Activated naive CD8-positive, alpha-beta T cell treated with anti-CD3 and anti-CD28 coated beads, Interleukin-2, amount 50 U/mL, for 24 hours (primary cell): ENCODE results near the gene LIN37.
"Not testable (repeated sequence)": the region's sequence is repeated elsewhere in the genome, so short reads cannot be mapped to it uniquely, and the experiment has no call there.

Source experiments
- ATAC-seq: fragments of 150-1000 bp; cut with Tn5 transposase; one replicate; pipeline ENCODE4 v1.10.0; 2021
- DNase-seq: peaks from one replicate; pipeline ENCODE4 v3.0.0; 2021
- H3K27ac Mint-ChIP-seq: one replicate; pipeline ENCODE4 v1.8.0; 2021; ENCODE audit warnings: mild to moderate bottlenecking, mixed read lengths
- H3K27me3 Mint-ChIP-seq: one replicate; pipeline ENCODE4 v1.8.0; 2021; ENCODE audit warnings: mixed read lengths
- H3K36me3 Mint-ChIP-seq: one replicate; pipeline ENCODE4 v1.8.0; 2021; ENCODE audit warnings: low read depth, mixed read lengths
- H3K4me1 Mint-ChIP-seq: one replicate; pipeline ENCODE4 v1.8.0; 2021; ENCODE audit warnings: mixed read lengths
- H3K4me3 Mint-ChIP-seq: one replicate; pipeline ENCODE4 v1.8.0; 2021; ENCODE audit warnings: mild to moderate bottlenecking, moderate library complexity, mixed read lengths
- H3K9me3 Mint-ChIP-seq: one replicate; pipeline ENCODE4 v1.8.0; 2021; ENCODE audit warnings: mixed read lengths

Gene LIN37

DNA sequence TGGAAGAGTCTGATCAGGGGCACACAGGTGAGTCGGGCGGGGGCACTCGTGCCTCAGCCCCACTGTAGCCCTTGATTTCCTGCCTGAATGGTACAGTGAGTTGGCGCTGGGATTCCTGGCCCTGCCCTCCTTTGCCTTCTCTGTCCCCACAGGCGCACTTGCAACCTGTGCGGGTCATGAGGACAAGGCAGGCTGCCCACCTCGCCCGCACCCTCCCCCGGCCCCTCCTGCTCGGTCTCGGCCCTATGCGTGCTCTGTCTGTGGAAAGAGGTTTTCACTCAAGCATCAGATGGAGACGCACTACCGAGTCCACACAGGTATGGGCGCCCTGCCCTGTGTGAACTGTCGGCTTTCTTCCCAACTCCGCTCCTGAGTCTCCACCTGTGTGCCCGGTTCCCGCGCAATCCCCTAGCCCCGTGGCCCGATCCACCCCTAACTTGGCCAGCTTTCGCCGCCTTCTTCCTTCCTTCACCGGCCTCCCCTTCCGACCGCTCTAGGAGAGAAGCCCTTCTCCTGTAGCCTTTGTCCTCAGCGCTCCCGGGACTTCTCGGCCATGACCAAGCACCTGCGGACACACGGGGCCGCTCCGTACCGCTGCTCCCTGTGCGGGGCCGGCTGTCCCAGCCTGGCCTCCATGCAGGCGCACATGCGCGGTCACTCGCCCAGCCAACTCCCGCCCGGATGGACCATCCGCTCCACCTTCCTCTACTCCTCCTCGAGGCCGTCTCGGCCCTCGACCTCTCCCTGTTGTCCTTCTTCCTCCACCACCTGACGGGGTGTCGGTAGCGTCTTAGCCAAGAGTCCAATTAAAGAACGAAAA is 32.2 kb upstream of the LIN37 start:
- Mint-ChIP-seq H3K9me3 (peaks cover 4% of the 10 kb centered on the region), H3K27ac (peak overlapping the region; percentile 100), H3K4me1 (peaks cover 42% of the 10 kb centered on the region), H3K4me3 (peak overlapping the region; percentile 98), H3K36me3 (peaks cover 55% of the 10 kb centered on the region), H3K27me3 (no peaks in the 10 kb centered on the region)
- DNase-seq (peak; percentile 42), ATAC-seq (no peak)

DNA sequence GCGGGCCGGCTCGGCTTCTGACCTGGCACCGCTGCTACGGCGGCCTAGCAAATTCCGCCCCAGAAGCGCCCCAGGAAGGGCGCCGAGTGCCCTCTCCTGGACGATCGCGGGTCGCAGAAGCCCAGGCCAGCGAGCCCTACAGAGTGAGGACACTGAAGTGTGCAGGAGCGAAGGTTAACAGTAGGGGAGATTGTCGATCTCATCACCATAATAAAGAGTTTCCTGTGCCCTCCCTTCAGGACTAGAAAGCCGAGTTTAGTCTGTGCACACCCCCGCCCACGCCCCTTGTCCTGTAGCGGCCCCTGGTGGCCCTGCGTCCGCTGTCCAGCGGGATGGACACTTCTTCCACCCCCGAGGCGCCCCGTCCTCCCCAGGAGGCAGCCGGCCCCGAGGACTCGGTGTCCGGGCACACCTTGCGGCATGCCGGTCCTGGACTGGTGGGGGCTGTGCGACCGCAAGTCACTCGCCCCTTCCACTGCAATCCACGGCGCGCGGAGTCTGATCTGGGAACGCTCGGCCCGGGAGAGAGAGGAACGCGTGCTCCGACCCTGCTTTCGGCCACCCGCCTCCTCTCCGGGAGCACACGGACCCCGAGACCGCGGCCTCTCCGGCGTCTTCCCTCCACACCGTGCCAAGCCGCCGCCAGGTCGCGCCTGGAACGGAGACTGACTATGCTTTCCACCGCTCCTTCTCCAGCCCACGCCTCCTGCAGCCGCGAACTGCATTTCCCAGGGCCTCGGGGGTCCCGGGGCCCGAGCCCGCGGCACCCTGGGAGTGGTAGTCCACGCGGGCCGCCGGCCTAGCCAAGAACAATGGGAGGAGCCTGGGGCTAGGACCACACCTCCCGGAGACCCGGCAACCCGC is 31.3 kb upstream of the LIN37 start:
- Mint-ChIP-seq H3K27ac (peak overlapping the region; percentile 100), H3K4me1 (peaks cover 36% of the 10 kb centered on the region), H3K27me3 (no peaks in the 10 kb centered on the region), H3K9me3 (no peaks in the 10 kb centered on the region), H3K4me3 (peak overlapping the region; percentile 98), H3K36me3 (peaks cover 56% of the 10 kb centered on the region)
- DNase-seq, result peak; percentile 88
- ATAC-seq, result peak; percentile 61

DNA sequence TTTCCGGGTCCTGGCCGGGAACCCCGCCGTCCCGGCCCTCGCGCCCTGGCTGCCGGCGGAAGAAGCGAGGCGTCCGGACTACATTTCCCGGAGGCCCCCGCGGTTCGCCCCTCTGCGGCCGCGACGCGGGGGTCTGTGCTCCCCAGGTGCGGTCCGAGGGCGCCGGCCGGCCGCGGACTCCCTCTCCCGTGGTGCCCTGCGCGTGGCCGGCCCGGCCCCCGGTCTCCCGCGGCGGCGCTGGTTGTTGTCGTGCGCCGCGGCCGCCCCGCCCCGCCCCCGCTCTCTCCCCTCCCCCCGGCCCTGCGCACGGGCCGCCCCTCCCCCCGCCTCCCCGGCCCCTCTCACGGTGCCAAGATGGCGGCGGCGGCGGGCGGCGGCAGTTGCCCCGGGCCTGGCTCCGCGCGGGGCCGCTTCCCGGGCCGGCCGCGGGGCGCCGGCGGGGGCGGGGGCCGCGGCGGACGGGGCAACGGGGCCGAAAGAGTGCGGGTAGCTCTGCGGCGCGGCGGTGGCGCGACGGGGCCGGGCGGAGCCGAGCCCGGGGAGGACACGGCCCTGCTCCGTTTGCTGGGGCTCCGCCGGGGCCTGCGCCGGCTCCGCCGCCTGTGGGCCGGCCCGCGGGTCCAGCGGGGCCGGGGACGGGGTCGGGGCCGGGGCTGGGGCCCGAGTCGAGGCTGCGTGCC is 30.6 kb upstream of the LIN37 start, which contains the start of gene KMT2B:
KMT2B (plus strand) TSS at position 339 of the 680 bp plus-strand sequence; CDS start at position 355, 16 bp downstream.
- peak; percentile 94 for DNase-seq
- Mint-ChIP-seq H3K4me1 (peaks cover 30% of the 10 kb centered on the region), H3K36me3 (peaks cover 62% of the 10 kb centered on the region)

GRCh38 chr19:35718345-35719041 is 29.9 kb upstream of the LIN37 start:
- peaks cover 64% of the 10 kb centered on the region for H3K36me3 Mint-ChIP-seq
- H3K9me3 Mint-ChIP-seq, result no peaks in the 10 kb centered on the region
- H3K4me1 Mint-ChIP-seq, result peaks cover 28% of the 10 kb centered on the region
- ATAC-seq, result peak; percentile 3
- peak; percentile 73 for DNase-seq
- peak overlapping the region; percentile 92 for H3K27ac Mint-ChIP-seq
- peak overlapping the region; percentile 87 for H3K4me3 Mint-ChIP-seq
- no peaks in the 10 kb centered on the region for H3K27me3 Mint-ChIP-seq

More for the DNA sequence above, 30.6 kb upstream of the LIN37 start, which contains the start of gene KMT2B:
- peak; percentile 47 for ATAC-seq
- Mint-ChIP-seq H3K27ac (peak within 1 kb of the TSS; percentile 100), H3K27me3 (no peaks in the 10 kb centered on the region), H3K9me3 (no peaks in the 10 kb centered on the region), H3K4me3 (peak within 1 kb of the TSS; percentile 98)

DNA sequence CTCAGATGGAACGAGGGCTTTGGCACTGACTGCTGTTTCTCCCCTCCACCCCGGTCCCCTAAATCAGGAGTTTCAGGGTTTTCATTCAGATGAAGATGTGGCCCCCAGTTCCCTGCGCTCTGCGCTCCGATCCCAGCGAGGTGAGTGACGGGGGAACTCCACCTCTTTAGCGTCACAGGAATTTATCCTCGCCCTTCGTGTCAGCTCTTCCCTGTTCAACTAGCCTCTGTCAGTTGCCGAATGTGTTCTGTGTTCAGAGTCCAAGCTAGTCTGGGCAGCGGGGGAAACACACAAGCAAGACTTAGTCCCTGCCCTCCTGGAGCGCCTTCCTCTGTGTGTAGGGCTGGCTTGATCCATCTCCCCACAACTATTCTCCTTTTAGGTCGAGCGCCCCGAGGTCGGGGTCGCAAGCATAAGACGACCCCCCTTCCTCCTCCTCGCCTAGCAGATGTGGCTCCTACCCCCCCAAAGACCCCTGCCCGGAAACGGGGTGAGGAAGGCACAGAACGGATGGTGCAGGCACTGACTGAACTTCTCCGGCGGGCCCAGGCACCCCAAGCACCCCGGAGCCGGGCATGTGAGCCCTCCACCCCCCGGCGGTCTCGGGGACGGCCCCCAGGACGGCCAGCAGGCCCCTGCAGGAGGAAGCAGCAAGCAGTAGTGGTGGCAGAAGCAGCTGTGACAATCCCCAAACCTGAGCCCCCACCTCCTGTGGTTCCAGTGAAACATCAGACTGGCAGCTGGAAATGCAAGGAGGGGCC is 28.8 kb upstream of the LIN37 start:
- H3K27ac Mint-ChIP-seq, result peak overlapping the region; percentile 92
- ATAC-seq, result no peak

GRCh38 chr19:35720163-35720524 is 28.2 kb upstream of the LIN37 start:
- Mint-ChIP-seq H3K27ac (peak overlapping the region; percentile 70), H3K9me3 (no peaks in the 10 kb centered on the region), H3K36me3 (peaks cover 55% of the 10 kb centered on the region), H3K4me3 (peak overlapping the region; percentile 37), H3K27me3 (no peaks in the 10 kb centered on the region), H3K4me1 (peaks cover 28% of the 10 kb centered on the region)
- no peak for ATAC-seq
- DNase-seq, result no peak

More for the DNA sequence above, 28.8 kb upstream of the LIN37 start:
- Mint-ChIP-seq H3K9me3 (no peaks in the 10 kb centered on the region), H3K4me1 (peaks cover 28% of the 10 kb centered on the region), H3K27me3 (no peaks in the 10 kb centered on the region), H3K36me3 (peaks cover 58% of the 10 kb centered on the region), H3K4me3 (peak overlapping the region; percentile 87)
- no peak for DNase-seq

DNA sequence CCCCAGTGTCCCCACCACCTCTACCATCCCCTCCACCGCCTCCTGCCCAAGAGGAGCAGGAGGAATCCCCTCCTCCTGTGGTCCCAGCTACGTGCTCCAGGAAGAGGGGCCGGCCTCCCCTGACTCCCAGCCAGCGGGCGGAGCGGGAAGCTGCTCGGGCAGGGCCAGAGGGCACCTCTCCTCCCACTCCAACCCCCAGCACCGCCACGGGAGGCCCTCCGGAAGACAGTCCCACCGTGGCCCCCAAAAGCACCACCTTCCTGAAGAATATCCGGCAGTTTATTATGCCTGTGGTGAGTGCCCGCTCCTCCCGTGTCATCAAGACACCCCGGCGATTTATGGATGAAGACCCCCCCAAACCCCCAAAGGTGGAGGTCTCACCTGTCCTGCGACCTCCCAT is 27.7 kb upstream of the LIN37 start:
- H3K4me1 Mint-ChIP-seq, result peaks cover 28% of the 10 kb centered on the region
- no peaks in the 10 kb centered on the region for H3K9me3 Mint-ChIP-seq
- H3K36me3 Mint-ChIP-seq, result peaks cover 55% of the 10 kb centered on the region
- DNase-seq, result no peak
- no peaks in the 10 kb centered on the region for H3K27me3 Mint-ChIP-seq
- no peak for ATAC-seq
- H3K4me3 Mint-ChIP-seq, result no peak overlapping the region
- H3K27ac Mint-ChIP-seq, result peak overlapping the region; percentile 60

- peak overlapping the region; percentile 14 for H3K4me3 Mint-ChIP-seq
- H3K9me3 Mint-ChIP-seq, result no peaks in the 10 kb centered on the region
- peaks cover 24% of the 10 kb centered on the region for H3K4me1 Mint-ChIP-seq
- no peak for ATAC-seq
- peaks cover 51% of the 10 kb centered on the region for H3K36me3 Mint-ChIP-seq
- no peaks in the 10 kb centered on the region for H3K27me3 Mint-ChIP-seq
- DNase-seq, result no peak
- H3K27ac Mint-ChIP-seq, result no peak overlapping the region
These were observed 27.0 kb upstream of the LIN37 start for GRCh38 chr19:35721374-35721773.

DNA sequence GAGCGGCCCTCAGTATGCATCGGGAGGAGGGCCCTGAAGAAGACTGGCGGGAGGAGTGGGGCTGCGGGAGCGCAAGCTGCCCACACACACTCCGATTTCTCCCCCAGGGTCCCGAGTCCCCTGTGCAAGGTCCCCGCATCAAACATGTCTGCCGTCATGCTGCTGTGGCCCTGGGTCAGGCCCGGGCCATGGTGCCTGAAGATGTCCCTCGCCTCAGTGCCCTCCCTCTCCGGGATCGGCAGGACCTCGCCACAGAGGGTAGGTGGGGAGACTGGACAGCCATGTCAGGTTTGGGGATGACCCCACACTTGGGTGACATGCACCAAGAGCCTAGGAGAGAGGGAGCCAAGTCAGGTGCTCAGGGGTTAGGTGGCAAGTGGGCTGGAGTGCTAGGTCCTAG is 25.9 kb upstream of the LIN37 start:
- peak overlapping the region; percentile 54 for H3K27ac Mint-ChIP-seq

GRCh38 chr19:35722897-35723296 is 25.5 kb upstream of the LIN37 start:
- DNase-seq (no peak), ATAC-seq (no peak)
- peaks cover 21% of the 10 kb centered on the region for H3K4me1 Mint-ChIP-seq
- no peak overlapping the region for H3K27ac Mint-ChIP-seq
- no peak overlapping the region for H3K4me3 Mint-ChIP-seq
- H3K9me3 Mint-ChIP-seq, result no peaks in the 10 kb centered on the region
- no peaks in the 10 kb centered on the region for H3K27me3 Mint-ChIP-seq
- peaks cover 49% of the 10 kb centered on the region for H3K36me3 Mint-ChIP-seq

More for the DNA sequence above, 25.9 kb upstream of the LIN37 start:
- DNase-seq, result no peak
- Mint-ChIP-seq H3K36me3 (peaks cover 48% of the 10 kb centered on the region), H3K27me3 (no peaks in the 10 kb centered on the region), H3K4me1 (peaks cover 21% of the 10 kb centered on the region), H3K4me3 (no peak overlapping the region), H3K9me3 (no peaks in the 10 kb centered on the region)
- no peak for ATAC-seq

- Mint-ChIP-seq H3K27me3 (no peaks in the 10 kb centered on the region), H3K4me1 (peaks cover 18% of the 10 kb centered on the region), H3K4me3 (no peak overlapping the region), H3K27ac (no peak overlapping the region), H3K36me3 (peaks cover 50% of the 10 kb centered on the region), H3K9me3 (no peaks in the 10 kb centered on the region)
- ATAC-seq (no peak), DNase-seq (no peak)
These were observed 24.7 kb upstream of the LIN37 start for GRCh38 chr19:35723671-35724070.

DNA sequence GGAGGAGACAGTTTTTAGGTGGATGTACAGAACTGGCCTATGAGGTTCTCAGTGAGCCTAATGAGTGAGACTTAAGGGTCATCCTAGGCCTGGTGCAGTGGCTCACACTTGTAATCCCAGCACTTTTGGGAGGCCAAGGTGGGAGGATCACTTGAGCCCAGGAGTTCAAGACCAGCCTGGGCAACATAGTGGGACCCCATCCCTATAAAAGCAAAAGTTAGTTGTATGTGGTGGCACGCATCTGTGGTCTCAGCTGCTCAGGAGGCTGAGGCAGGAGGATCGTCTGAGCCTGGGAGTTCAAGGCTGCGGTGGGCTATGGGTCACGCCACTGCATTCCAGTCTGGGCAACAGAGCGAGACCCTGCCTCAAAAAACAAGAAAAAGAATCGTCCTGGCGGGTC is 24.2 kb upstream of the LIN37 start:
- Mint-ChIP-seq H3K4me1 (peaks cover 14% of the 10 kb centered on the region), H3K36me3 (peaks cover 50% of the 10 kb centered on the region)
- not testable (repeated sequence) for DNase-seq, H3K27ac Mint-ChIP-seq, ATAC-seq, H3K27me3 Mint-ChIP-seq, H3K9me3 Mint-ChIP-seq, H3K4me3 Mint-ChIP-seq

DNA sequence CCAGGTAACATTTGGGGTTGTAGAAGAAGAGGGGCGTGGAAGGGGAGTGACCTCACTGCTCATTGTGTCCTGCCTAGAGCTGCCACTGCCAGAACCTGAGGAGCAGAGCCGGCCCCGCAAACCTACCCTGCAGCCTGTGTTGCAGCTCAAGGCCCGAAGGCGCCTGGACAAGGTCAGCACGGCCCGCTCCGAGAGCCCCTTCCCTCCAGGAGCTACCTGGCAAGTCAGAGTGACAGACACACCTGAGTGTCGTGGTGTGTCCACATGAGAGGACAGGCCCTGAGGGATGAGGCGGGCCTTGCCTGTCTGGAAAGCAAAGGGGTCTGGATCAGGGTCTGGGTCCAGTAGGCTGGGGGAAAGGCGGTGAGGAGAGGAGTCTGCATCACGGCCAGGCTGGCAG is 23.8 kb upstream of the LIN37 start:
- H3K9me3 Mint-ChIP-seq, result no peaks in the 10 kb centered on the region
- no peak overlapping the region for H3K27ac Mint-ChIP-seq
- no peak overlapping the region for H3K4me3 Mint-ChIP-seq
- H3K27me3 Mint-ChIP-seq, result no peaks in the 10 kb centered on the region
- H3K36me3 Mint-ChIP-seq, result peaks cover 50% of the 10 kb centered on the region
- ATAC-seq (no peak), DNase-seq (no peak)
- peaks cover 9% of the 10 kb centered on the region for H3K4me1 Mint-ChIP-seq
